Stimulated activated CD4-positive, alpha-beta T cell treated with anti-CD3 and anti-CD28 coated beads, Interleukin-4, amount 100 ng/mL, for 4 hours (primary cell): ENCODE measurements around the gene ZNF544.
A peak's percentile ranks its signal among the peaks of the same experiment; 100 is the strongest.

Experiments used
- DNase-seq, 2 experiments: peaks; one replicate each; pipeline ENCODE4 v3.0.0-alpha.2; 2020

The ZNF544 gene

DNA sequence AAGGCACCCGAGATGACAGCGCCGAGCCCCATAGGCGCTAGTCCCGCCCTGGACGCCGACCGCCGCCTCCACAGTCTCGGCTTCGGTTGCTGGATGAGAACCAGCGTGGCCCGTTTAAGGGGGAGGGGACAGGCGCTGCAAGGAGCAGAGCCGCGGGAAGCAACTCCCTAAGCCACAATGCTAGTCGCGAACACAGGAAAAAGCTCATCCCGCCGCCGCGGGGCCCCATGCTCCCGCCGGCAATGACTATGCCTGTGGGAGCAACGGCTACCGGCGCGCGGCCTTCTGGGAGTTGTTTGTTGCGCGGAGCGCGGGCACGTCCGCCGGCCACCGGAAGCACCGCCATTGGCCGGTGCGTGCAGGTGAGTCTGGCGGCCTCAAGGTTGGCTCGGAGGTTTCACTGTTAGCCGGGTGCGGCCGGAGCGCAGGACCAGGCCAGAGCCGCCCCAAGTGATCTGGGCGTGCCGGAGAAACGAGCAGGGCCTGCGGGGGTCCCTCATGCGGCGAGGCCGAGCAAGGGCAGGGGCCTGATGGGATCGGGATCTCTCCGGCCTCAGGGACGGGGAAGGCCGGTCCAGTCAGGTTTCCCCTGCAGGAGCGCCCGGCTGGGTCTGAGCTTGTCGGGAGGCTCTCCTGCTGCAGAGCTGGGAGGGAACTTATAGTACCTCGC, at the start of gene ZNF544:
Gene ZNF544 (plus strand): TSS at position 330 of the 670 bp plus-strand sequence. CDS start 15,110 bp downstream, outside the sequence.
- peak; percentile 45 to 64 for DNase-seq

GRCh38 chr19:58181902-58182576, 46.7 kb upstream of the ZNF544 start:
- DNase-seq = peak; percentile 56 to 62

DNA sequence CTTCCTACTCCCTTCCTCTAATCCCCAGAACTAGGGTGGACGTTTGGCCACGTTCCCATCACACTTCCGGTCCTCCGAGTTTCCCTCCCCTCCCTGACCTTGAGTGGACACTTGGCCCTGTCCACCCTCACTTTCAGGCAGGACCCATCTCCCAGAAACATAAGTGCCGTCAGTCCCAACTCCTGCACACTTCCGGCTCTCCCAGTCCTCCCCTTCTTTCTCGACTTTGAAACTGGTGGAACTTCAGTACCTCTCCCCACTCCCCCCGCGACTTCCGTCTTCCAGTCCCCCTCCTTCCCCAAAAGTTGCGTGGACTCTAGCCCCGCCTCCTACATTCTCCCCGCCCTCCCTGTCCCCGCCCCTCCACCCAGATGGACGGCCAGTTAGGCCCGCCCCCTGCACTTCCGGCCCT, 46.1 kb upstream of the ZNF544 start:
- peak; percentile 79 to 84 for DNase-seq

DNA sequence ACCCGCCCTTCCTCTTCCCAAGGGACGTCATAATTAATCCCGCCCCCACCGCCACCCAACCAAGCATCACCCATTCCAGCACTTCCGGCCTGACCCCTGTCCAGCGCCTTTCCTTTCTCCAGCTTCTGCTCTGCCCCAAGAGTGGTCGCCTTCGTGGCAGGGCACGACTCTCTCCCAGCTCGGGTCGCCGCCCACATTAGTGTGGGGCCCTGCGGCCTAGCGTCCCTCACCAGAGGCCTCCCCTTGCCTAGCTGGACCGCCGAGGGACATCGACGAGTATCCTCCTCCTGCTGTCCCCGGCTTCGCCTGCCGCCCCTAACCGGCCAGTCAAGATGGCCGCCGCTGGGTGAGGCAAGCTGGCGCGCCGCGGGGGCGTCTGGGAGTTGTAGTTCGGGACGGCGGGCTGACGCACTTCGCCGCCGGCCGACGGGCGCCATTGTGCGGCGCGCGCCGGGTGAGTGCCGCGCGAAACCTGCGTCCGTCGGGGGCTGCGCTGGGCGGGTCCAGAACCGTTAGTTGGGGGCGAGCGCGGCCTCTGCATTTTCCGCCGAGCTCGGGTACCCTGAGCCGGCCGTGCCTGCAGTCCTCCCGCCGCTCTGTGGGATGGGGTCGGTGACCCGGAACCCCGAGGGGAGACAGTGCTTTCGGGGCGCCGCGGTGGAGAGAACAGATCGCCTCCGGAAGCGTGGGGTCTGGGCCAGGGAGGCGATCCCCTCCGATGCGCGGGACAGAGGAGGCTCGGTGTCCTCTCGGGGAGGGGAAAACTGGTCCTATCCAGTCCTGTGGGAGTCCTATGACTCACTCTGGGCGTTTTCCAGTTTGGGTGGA, 45.5 kb upstream of the ZNF544 start, which contains the start of gene ZNF274:
Gene ZNF274 (plus strand): TSS at position 73 of the 828 bp plus-strand sequence. CDS start 905 bp downstream, outside the sequence.
- DNase-seq = peak; percentile 92 to 95

DNA sequence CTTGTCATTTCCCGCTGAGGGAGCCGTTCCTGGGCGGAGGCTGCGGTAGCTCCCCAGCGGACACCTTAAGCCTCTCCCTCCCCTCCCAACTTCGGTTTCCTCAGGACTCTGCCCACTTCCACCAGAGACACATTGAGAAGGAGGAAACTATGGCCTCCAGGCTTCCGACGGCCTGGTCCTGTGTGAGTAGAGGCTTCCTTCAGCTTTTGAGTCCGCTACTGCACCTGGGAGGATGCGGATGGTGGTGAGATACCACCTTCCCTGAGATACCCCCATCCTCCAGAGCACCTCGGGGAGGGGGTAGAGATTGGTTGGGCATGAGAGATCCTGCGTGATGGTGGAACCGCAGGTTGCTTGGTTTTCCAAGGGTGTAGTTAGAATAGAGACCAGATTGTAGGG, 44.9 kb upstream of the ZNF544 start:
- no peak for DNase-seq

GRCh38 chr19:58196901-58197616, 31.7 kb upstream of the ZNF544 start:
- DNase-seq = no peak

DNA sequence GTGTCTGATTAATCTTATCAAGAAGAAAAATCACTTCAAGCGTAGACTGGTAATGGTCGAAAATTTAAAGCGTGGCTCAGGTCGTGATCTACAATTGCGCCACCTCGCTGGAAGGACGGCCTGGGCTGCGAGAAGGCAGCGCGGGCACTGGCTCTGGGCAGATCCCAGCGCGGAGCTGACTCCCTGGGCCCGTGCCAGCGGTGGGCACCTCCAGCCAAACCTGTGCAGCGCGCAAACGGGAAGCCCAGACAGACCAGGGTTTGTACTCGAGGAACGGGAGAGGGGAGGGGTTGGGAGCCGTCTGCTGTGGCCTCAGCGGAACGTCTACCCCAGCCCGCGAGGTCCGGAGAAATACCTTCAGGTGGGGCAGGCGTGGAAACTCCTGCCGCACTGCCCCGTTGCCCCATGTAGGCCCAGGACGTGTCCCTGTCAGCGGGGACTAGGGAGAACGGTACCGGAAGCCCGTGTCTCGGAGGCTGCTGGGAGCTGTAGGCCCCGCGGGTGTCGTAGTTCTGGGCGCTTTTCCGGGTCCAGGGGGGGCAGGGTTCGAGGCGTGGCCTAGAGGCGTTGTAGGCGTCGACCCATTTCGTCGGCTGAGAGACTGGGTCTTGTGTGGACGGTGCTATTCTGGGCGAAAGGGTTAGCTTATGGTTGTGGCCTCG, 24.8 kb upstream of the ZNF544 start:
- no peak for DNase-seq

- no peak for DNase-seq
These were observed 24.1 kb upstream of the ZNF544 start for GRCh38 chr19:58204566-58204965.

- no peak for DNase-seq
These were observed 19.1 kb upstream of the ZNF544 start for GRCh38 chr19:58209577-58209976.

DNA sequence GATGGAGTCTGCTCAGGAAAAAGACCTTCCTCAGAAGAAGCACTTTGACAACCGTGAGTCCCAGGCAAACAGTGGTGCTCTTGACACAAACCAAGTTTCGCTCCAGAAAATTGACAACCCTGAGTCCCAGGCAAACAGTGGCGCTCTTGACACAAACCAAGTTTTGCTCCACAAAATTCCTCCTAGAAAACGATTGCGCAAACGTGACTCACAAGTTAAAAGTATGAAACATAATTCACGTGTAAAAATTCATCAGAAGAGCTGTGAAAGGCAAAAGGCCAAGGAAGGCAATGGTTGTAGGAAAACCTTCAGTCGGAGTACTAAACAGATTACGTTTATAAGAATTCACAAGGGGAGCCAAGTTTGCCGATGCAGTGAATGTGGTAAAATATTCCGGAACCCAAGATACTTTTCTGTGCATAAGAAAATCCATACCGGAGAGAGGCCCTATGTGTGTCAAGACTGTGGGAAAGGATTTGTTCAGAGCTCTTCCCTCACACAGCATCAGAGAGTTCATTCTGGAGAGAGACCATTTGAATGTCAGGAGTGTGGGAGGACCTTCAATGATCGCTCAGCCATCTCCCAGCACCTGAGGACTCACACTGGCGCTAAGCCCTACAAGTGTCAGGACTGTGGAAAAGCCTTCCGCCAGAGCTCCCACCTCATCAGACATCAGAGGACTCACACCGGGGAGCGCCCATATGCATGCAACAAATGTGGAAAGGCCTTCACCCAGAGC, 16.2 kb upstream of the ZNF544 start:
- no peak for DNase-seq

DNA sequence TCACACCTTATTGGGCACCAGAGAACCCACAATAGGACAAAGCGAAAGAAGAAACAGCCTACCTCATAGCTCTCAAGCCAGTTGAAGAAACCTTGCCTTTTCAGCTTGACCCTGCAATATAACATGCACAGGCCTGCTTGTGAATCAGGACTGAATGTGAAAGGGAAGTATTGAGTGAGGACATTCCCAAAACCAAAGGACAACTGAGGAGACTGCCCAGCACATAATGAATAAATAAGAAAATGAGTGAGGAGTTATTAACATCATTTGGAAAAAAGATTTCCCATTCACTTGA, 15.7 kb upstream of the ZNF544 start:
- DNase-seq = no peak

DNA sequence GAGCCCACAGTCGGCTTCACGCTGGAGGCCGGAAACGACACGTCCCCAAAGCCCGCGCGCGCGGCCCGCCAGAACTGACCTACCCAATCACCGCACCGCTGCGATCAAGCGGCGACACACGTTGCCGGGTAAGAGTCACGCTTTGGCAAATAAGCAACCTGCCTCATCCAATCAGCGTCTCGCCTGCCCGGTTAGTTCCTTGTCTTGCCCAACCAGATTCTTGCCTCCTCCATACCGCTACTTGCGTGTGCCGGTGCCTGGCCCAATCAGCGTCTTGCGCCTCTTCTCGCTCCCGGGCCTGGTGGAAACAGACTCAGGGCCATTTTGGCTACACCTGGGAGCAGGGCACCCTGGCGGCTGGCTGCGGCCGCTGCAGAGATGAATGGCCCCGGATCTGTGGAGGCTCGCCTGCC, 11.6 kb upstream of the ZNF544 start:
- no peak for DNase-seq

DNA sequence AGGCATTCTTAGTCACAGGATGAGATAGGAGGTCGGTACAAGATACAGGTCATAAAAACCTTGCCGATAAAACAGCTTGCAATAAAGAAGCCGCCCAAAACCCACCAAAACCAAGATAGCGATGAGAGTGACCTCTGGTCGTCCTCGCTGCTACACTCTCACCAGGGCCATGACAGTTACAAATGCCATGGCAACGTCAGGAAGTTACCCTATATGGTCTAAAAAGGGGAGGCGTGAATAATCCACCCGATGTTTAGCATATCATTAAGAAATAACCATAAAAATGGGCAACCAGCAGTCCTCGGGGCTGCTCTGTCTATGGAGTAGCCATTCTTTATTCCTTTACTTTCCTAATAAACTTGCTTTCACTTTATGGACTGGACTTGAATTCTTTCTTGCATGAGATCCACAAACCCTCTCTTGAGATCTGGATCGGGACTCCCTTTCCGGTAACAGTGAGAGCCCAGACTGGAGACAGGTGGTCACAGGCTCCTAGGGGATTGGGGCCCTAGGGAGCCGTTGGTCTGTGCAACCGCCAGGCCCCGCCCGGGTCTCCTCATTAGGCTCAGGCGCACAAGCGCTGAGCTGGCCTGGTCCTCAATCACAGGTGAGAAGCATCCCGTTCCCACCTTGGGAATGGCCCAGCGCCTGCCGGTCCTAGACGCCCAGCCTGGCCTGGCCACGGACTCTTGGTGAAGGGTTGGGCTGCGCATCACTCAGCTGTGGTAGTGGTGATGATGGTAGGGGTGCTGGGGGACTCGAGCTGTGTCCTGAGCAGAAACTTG, 10.9 kb upstream of the ZNF544 start:
- no peak for DNase-seq

DNA sequence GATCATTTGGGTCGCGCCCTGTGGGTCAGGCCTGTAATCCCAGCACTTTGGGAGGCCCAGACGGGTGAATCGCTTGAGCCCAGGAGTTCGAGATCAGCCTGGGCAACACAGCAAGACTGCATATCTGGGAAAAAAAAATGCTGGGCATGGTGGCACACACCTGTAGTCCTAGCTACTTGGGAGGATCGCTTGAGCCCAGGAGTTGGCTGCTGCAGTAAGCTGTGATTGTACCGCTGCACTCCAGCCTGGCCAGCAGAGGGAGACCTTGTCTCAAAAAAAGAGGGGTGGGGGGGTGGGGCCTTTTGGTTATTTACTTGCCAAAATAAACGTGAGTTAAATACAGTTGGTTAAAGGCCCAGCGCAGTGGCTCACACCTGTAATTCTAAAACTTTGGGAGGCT, 9.8 kb upstream of the ZNF544 start:
- no peak for DNase-seq

GRCh38 chr19:58227964-58228584, 640 bp upstream of the ZNF544 start:
- no peak for DNase-seq

DNA sequence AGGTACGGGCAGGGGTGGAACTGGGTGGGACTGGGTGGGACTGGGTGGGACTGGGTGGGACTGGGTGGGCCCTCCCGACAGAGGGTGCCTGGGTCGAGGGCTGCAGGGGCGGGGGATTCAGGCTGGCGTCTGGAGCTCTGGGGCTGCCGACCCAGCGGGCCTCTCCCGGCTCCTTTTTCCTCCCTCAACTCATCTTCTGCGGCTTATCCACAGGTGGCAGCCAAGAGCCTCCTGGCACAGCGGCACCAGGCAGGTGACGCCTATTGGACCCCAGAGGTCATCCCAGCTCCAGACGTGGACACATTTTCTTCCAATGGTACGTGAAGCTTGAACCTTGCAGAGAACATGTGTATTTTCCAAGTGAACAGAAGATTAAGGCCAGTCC, 533 bp downstream of the ZNF544 start:
- DNase-seq = no peak

GRCh38 chr19:58237324-58237723, 8.6 kb downstream of the ZNF544 start:
- no peak for DNase-seq

- no peak for DNase-seq
These were observed 14.6 kb downstream of the ZNF544 start for GRCh38 chr19:58243351-58243750.

DNA sequence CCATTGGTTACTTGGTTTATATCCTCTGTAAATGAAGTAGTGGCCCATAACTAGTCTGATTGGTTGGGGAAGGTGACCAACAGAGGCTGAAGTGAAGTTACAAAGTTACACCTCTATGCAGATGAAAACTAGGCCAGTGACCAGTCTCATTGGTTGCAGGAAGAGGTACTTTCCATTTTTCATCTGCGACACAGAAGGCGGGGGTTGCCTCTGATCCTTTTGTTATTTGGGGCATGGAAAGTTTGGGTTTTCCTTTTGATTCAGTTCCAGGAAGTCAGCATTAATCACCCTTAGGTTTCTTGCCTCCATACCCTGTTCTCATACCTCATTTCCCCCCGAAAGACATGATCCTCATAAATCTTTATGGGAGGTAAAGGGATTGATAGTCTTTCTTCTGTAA, 20.2 kb downstream of the ZNF544 start:
- no peak for DNase-seq

- DNase-seq = no peak
These were observed 23.5 kb downstream of the ZNF544 start for GRCh38 chr19:58252102-58252685.
